DMS79 treated with DMSO at 0.1 percent for 48 hours (cell line): Measurements from ENCODE around the gene NELFB.

Experiments
- DNase-seq: peaks from one replicate; lab custom pipeline; 2025; lab: John Stamatoyannopoulos, UW

NELFB gene

DNA sequence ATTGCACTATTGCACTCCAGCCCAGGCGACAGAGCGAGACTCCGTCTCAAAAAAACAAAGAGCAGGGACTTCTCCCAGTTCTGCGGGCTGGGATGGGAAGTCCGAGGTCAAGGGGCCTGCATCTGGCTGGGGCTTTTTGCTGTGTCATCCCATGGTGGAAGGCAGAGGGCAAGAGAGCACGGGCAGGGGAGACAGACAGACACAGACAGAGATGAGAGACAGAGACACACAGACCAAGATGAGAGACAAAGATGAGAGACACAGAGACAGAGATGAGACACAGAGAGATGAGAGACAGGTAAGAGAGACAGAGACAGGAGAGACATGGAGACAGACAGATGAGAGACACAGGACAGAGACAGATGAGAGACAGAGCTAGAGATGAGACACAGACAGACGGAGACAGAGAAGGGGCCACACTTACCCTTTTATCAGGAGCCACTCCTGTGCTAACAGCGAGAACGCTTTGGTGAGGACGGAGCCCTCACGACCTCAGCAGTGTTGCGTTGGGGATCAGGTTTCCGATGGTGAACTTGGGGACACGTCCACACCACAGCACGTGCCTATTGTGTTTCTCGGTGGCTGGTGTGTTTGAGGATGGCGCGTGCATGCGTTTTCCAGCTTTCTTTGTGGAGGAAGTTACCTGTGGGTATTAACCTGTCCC is 13.5 kb downstream of the NELFB start:
- no peak for DNase-seq

DNA sequence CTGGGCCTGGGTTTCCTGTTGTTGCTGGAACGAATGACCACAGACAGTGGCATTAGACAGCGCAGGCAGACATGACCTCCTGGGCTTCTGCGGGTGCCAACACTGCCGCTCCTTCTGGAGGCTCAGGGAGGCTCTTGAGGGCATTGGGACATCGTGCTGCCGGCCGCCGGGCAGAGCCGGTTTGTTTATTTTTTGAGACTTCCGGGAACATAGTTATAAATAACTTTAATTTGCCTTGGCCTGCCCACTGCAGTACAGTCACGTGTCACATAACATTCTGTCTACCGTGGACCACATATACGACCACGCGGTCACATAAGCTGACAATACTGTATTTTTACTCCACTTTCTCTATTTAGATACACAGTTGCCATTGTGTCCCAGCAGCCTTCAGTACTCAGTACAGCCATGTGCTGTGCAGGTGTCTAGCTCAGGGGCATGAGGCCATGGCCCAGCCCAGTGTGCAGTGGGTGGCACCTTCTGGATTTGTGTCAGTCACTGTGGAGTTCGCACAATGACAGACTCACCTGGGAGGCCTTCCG is 14.2 kb downstream of the NELFB start:
- DNase-seq: no peak

DNA sequence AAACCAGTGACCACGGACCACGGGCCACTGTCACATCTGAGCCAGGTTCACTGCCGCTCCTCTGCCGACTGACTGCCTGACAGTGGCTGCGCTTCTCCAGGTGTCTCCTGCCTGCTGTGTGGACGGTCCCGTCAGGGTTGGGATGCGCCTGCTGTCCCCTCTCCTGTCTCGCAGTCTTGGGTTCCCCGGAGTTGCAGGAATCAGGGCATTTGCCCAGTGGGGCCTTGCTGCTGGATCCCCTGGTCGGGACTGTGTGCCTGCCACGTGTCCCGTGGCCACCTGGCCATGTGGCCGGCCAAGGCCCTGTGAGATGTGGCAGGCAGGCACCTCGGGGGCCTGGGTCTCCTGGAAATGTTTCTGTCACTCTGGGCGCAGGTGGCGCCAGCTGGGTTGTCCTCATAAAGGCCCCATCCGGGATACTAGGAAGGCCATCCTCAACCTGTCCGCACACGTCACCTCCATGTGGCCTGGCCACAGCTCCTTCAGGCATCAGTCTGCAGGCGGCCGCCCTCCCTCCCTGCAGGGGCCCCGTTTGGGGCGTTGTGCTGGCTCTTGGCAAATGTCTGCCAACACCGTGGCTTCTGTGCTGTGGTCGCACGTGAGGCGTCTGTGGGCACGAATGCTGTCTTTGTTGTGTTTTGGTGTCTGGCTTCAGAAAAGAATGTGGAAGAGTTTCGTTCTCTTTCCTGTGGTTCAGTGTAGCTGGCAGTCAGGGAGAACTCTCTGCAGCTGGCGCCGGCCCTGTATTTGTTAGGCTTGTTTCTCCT is 16.0 kb downstream of the NELFB start:
- DNase-seq: no peak

DNA sequence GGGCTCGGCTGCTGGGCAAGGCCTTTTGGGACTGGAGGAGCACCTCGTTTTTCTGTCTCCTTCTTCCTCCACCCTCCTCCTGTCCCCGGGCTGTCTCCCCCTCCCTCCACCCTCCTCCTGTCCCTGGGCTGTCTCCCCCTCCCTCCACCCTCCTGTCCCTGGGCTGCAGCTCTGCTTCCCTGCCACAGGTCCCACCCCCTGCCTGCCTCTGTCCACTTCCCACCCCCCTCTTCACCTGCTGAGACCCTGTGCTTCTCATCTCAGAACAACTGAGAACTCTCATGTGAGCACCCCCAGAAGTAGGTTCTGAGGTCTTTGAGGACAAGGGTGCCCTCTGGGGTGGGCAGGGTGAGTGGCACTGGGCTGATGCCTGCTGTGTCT is 16.6 kb downstream of the NELFB start:
- DNase-seq: no peak

DNA sequence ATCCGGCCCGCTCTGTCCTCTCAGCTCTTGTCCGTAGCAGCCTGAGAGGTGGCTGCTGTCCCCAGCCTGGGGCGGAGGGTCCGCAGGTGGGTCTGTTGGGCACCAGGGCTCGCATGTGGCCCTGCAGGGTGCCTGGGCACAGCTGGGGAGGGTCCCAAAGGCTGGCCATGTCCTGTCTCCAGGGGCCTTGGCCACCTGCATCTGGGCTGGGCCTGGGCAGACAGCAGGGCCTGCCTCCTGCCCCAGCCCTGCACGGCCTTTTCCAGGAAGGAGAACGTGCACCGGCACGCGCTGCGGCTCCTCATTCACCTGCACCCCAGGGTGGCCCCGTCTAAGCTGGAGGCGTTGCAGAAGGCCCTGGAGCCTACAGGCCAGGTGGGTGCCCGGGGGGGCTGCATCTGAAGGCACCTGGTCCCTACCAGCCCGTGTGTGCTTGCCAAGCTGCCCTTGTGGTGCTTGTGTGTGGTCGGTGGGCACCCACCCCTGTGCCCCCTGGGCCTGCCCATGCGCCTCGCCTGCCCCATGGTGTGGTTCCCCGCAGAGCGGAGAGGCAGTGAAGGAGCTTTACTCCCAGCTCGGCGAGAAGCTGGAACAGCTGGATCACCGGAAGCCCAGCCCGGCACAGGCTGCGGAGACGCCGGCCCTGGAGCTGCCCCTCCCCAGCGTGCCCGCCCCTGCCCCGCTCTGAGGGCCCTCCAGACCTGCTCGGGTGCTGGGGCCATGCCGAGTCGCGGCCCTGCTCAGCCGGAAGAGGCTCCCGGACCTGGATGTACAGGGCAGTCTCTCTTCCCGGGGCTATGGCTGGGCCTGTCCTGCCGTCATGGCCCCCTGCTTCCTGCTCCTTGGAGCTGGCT is 17.3 kb downstream of the NELFB start:
- DNase-seq: no peak

DNA sequence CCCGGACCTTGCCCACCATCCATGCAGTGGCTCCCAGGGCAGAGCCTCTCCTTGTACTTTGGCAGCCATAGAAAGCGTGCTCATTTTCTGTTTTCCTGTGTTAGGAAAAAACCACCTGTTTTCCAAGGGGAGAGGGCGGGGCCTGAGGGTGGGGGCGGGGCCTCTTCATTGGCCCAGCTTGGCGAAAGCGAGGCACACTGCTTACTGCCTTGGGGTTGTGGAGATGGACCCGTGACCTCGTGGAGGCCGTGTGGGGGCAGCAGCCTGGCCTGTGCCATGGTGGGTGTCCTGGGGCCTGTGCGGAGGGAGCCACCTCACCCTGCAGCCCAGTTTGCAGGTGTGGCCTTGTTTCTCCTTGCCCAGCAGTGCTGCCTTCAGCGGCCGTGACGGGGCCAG is 18.0 kb downstream of the NELFB start:
- no peak for DNase-seq

DNA sequence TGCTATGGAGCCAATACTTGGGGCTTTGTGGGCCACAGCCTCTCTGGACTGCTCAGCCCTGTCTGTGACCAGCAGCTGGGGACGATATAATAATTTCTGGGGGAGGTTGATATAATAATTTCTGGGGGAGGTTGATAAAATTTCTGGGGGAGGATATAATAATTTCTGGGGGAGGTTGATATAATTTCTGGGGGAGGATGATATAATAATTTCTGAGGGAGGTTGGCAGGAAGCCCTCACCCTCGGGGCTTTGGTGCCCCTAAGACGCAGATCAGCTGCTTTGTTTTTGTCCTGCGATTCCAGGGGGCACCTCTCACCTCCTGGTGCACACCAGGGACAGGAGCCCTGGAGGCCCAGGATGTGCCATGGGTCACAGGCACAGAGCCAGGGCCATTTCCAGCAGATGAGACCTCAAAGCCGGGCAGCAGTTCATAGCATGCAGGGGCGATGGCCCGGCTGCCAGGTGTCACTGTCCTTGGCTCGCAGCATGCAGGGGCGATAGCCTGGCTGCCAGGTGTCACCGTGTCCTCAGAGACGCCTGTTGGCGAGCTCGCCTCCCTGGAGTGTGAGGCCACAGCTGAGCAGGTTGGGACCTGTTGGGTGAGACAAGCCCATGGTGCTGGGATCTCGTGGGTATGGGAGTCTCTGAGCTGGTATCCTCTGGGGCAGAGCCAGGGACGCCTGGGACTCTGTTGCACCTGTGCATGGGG is 18.6 kb downstream of the NELFB start:
- peak; percentile 61 for DNase-seq

DNA sequence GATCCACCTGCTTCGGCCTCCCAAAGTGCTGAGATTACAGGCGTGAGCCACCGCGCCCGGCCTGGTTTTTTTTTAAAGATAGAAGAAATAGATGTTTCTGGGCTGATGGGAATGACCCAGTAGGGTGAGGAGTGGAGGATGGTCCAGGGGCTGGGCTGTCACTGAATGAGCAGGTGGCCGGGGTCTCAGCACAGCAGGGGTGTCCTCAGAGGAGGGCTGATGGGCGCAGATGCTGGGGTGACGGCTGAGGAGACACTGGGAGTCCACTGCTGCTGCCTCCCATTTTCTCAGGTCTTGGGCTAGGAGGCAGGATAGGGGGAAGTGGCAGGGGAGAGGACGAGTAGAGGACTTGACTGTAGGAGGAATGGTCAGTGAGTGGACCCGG is 20.1 kb downstream of the NELFB start:
- DNase-seq: no peak

DNA sequence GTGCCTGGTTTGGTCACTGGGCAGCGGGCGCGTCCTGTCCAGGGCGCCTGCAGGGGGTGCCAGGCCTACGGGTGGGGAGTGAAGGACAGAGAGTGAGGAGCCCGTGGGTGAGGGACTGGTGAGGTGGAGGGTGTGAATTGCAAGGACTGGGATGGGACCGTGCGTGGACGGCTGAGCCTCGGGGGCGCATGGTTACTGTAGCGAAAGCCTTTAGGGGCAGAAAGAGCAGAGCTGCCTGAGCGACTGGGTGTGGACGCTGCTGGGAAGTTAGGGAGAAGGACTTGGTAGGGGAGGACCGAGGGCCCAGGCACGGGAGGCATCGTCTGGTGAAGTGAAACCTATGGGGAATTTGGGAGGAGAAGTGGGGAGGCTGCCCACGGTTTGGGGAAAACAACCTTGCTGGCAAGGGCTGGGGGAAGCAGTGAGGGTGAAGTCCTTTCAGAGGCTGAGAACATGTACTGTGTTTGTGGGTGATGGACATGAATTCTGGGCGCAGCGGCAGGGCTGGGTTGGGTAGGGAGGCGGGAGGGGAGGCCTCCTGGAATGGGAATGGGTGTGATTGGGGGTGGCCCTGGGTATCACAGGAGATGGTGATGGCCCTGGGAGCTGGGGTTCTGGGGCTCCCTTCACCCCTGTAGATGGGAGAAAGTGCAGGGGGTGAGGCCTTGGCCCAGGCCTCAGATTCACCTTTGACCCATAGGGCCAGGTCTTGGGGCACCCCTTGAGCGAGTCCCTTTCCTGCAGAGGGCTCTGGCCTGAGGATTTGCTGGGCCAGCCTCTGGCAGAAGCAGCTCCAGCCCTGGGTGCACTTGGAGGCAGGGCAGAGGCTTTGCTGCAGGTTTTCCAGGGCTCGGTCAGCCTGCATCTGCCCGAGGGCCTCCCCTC is 20.7 kb downstream of the NELFB start:
- no peak for DNase-seq

DNA sequence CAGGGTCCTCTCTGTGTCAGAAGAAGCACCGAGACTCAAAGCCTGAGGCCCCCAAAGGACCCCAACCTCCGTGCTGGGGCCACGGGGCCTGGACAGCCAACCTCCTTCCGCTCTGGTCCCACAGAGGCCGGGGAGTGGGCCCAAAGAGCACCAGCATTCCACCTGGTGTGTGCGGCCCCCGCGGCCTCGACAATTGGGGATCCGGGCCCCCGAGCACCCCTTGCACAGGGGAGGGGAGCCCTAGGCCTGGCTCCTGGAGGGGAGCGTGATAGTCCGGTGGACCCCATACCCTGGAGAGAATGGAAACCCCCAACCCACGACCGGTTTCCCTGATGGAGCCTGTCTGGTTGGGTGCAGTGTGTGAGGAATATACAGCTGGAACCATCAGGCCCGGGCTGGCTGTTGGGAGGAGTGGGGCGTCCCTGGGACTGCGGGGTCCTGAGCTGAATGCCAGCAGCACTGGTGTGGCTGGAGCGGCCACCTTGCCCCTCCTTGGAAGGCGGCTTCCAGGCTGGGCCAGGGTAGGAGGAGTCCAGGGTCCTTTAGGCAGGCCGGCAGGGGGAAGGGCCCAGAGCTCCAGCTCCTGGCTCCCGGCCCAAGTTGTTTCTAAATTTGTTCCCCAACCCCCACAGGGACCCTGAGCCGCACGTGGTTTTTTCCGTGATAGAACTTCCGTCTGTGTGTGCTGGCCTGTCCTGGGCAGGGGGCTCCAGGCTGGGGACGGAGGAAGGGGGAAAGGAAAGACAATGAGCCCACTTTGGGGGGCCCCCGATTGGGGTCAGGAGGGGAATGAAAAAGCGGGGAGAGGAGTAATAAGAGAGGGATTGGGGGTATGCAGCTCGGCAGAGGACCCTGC is 21.6 kb downstream of the NELFB start:
- DNase-seq: no peak

DNA sequence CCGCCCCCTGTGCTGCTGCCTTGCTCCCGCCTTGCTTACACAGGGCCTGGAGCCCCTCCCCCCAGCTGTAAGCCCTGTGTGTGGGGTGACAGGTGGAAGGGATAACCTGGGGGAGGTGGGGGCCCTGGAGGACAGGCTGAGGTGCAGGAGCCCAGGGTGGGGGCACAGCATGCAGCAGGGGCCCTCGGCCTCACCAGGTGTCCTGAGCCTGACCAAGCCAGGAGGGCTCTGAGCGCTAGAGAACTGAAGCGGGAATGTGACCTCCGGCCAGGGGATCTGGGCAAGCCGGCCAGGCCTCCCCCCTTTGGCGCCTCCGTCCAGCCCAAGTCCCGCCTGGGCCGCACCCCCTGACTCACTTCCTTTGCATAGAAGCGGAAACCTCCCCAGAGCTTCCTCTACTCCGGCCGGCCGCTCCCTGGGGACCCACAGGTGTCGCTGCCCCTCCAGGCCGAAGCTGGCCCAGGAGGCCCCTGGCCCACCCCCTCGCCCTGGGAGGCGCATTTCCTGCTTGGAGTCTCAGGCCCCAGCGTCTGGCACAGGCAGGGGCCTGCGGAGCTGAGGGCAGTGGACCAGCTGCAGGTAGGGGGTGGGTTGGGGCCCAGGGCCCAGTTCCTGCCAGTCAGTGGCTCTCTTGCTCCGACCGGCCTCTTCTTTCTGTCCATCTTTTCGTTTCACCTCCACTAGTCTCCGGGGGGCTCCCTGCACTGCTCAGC is 22.4 kb downstream of the NELFB start, which contains the start of gene TOR4A:
Gene TOR4A, plus strand, starts transcription at position 398 of the 713 bp plus-strand sequence. CDS start 964 bp downstream, outside the sequence.
- DNase-seq: no peak

DNA sequence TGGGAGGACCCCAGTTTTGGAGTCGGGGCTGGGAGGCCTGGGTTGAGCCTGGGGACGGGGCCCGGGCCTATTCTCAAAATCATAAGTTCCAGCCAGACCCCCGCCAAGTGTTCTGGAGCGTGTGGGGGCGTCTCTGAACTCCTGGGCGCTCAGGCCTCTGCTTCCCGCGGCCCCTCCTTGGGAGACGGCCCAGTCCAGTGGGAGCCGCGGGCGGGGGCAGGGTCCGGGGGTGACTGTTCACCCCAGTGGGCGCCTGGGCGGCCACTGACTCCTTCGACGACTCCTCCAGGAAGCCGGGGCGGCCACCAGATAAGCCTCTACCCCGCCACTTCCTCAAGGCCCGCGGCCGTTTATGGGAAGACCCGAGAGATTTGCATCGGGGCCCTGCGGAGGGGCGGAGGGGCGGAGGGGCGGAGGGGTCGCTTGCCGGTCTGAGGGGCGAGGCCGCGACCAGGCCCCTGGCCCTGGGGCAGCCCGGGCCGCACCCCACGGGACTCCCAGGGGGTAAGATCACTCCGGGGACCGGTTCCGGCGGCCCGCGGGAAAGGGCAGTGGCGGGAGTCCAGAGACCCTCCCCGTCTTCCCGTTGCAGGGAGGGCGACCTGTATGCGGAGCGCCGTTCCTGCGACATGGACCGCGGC is 23.1 kb downstream of the NELFB start:
- no peak for DNase-seq

DNA sequence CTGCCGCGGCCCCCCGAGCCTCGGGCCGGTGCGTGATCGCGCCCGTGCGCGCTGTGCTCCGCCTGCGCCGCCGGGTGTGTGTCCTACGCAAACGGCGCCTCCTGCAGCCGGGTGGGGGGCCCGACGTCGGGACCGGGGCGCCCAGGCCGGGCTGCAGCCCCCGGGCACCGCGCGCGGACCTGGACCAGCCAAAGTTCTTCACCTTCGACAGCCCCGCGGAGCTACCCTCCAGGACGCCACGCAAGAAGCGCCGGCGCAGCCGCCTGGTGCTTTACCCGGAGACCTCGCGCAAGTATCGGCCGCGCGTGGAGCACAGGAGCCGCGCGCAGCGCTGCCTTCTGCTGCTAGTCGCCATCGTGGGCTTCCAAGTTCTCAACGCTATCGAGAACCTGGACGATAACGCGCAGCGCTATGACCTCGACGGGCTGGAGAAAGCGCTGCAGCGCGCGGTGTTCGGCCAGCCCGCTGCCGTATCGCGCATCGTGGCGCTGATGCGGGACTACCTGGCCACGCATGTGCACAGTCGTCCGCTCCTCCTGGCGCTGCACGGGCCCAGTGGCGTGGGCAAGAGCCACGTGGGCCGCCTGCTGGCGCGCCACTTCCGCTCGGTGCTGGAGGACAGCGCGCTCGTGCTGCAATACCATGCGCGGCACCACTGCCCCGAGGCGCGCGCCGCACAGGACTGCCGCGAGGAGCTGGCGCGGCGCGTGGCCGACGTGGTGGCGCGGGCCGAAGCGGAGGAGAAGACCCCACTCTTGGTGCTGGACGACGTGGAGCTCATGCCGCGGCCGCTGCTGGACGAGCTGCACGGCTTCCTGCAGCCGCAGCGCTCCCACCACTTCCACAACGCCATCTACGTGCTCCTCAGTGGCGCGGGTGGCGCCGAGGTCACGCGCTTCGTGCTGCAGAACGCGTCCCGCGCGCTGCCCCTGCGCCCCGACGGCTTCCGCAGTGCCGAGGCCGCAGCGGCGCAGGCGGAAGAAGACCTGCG is 23.9 kb downstream of the NELFB start:
- no peak for DNase-seq

DNA sequence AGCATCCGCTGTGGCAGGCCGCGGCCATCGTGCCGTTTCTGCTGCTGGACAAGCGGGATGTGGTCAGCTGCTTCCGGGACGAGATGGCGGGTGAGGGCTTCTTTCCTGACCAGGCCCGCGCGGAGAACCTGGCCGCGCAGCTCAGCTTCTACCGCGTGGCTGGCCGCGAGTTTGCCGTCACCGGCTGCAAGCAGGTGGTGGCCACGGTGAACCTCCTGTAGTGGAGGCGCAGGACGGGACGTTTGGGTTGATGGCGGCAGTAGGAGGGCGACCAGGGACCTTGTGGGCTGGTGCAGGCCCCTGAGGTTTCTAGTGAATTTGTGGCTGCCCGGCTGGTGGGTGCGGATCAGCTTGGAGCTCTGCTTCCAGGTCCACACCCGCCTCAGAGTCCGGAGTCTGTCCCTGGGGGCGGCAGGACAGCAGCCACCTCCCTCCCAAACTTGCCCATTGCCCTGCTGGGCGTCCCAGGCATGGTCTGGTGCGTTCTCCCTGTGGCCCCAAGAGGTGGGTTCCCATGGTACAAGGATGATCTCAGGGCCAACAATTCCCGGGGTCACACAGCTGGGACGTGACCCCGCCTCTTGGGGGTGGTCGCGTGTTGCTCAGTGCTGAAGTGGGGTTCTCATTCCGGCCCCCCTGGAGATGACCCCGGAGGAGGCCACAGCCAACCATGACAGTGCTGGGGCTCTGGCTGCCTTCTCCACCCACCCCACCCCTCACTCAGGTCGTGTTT is 24.8 kb downstream of the NELFB start:
- DNase-seq: no peak

DNA sequence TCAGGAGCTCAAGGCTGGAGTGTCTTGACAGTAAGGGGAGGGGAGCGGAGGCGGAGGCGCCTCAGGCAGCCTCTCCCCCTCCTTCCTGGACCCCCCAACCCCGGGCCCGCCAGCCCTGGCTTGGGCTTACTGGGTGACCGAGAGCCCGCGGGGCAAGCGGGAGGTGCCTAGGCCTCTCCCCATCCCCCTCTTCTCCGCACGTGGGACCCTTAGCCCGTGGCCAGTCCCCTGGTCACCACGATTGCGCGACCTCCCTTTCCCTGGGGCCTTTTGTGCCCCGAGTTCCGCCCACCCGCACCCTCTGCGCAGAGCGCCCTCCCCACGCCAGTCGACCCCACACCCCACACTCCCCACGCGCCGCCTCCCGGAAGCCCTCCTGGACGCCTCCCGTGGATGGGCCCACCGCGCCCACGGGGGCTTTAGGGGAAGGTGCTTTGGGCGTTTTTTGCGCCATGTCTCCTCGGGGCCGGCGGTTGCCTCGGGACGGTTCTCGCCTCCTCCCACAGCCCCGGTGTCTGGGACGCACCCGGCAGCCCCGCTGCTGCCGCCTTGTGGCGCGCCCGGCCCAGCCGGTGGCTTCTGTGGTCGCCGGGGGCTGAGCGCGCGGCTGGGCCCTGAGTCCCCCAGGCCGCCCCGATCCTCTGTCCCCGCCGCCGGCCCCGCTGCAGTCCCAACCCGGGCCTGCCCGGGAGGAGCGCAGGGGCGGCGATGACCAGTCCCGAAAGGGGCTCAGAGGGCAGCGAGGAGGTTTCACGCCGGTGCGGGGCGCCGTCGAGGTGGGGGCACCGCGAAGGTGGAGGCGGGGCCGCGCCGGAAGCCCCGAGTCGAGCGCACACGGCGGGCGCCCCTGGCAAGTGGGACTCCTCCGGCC is 25.6 kb downstream of the NELFB start:
- no peak for DNase-seq
